GM19372 (cell line): ENCODE data around the gene STAT5B.
"Not testable (repeated sequence)": the region's sequence is repeated elsewhere in the genome, so short reads cannot be mapped to it uniquely, and the experiment has no call there.

Source experiments
- ATAC-seq: cut with Tn5 transposase; IDR thresholded peaks from one replicate; pipeline ENCODE4 v1.9.1; 2021; ENCODE audit warnings: mild to moderate bottlenecking, low read depth, moderate library complexity; ENCODE audit not compliant: unreplicated experiment

Gene STAT5B

DNA sequence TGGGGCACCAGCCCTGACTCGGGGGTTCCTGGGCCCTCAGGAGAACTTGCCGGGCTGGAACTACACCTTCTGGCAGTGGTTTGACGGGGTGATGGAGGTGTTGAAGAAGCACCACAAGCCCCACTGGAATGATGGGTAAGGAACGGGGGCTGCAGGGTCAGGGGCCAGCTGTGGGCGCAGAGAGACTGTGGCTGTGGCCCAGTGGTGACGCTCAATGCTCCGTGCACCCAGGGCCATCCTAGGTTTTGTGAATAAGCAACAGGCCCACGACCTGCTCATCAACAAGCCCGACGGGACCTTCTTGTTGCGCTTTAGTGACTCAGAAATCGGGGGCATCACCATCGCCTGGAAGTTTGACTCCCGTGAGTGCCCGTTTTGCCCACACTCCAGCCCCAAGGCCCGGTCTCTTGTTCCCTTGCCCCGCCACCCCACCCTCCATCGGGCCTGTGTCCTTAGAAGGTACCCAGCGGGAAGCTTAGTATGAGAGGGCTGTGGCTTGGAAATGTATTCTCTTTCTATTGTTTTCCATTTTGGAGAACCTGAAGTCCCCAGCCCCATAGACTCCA is 31.3 kb upstream of the STAT5B start:
- ATAC-seq = no peak

DNA sequence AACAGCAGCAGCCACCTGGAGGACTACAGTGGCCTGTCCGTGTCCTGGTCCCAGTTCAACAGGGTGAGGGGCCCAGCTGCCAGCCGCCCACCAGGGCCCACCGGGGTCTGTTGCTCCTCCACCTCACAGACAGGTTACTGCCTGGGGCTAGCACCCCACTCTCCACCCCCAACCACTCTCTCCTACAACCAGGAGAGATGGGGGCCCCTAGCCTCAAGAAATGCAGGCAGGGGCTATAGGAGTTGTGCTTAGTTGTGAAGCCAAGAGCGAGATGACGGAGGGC is 30.1 kb upstream of the STAT5B start:
- no peak for ATAC-seq

DNA sequence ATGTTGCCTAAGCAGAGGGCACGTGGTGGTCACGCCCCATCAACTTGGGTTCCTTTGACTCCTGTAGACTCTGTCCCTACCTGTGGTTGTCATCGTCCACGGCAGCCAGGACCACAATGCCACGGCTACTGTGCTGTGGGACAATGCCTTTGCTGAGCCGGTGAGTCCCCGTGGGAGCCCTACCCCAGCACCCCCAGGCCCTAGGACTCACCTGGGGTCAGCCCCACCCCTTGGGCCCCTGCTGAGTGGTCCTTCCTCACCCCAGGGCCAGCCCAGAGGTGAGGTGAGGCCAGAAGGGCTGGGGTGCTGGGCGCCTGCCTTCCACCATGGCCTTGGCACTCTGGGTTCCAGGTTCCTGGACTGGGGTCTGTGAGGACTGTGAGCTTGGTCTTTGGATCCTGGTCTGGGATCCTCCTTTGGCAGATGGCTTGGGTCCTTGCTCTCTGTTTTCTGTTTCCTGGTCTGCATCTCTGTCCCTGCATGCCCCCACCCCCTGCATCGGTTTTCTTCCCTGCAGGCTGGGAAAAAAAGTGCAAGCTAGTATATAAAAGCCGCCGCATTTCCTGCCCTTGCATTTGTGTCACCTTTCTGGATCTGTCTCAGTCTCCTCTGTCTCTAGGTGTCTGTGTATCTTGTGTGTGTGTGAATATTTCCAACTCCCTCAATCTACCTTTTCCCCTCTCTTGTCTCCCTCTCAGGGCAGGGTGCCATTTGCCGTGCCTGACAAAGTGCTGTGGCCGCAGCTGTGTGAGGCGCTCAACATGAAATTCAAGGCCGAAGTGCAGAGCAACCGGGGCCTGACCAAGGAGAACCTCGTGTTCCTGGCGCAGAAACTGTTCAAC is 29.6 kb upstream of the STAT5B start:
- ATAC-seq = no peak

DNA sequence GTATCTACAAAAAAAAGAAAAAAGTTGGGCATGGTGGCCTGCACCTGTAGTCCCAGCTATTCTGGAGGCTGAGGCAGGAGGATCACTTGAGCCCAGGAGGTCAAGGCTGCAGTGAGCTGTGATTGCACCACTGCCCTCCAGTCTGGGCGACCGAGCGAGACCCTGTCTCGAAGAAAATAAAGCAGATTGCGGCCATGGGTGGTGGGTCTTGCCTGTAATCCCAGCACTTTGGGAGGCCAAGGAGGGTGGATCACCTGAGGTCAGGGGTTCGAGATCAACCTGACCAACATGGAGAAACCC is 28.8 kb upstream of the STAT5B start:
- not testable (repeated sequence) for ATAC-seq

DNA sequence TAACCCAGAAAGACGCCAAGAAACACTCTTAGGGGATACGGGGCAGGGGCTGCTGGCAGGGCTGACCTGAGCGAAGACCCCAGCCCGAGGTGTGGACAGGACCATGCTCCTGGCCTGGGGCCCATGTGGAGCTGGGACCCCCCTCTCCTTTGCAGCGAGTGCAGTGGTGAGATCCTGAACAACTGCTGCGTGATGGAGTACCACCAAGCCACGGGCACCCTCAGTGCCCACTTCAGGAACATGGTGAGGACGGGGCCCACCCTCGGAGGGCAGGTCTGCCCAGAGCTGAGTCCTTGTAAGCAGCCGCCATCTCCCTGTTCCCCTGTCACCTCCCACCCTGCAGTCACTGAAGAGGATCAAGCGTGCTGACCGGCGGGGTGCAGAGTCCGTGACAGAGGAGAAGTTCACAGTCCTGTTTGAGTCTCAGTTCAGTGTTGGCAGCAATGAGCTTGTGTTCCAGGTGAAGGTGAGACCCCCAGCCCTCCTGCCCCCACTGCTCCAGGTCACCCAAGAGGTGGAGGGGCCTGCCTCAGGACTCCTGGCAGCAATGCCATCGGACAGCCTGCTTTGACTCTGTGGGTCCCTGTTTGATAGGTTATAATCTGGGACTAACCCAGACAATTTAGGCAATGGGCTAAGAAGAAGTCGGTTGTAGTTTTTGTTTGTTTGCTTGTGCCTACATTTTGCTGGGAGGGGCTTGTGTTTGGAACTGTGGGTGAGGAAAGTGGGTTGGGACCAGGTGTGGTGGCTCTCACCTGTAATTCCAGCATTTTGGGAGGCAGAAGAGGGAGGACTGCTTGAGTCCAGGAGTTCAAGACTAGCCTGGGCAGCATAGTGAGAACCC is 28.2 kb upstream of the STAT5B start:
- ATAC-seq = no peak

DNA sequence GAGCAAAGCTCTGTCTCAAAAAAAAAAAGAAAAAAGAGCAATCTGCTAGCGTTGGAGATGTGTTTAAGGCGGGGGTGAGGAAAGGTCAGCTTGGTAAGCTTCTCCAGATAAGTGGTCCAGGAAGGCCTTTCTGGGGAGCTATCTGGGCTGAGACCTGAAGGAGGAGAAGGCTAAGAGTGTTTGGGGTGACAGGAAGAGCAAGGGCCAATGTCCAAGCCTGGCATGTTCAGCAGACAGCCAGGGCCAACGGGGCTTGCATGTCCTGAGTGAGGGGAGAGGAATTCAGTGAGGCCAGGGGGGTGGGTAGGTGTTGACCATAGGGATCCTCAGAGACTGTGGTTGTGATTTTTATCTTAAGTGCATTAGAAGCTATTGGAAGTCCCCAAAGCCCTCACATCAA is 27.5 kb upstream of the STAT5B start:
- ATAC-seq = no peak

DNA sequence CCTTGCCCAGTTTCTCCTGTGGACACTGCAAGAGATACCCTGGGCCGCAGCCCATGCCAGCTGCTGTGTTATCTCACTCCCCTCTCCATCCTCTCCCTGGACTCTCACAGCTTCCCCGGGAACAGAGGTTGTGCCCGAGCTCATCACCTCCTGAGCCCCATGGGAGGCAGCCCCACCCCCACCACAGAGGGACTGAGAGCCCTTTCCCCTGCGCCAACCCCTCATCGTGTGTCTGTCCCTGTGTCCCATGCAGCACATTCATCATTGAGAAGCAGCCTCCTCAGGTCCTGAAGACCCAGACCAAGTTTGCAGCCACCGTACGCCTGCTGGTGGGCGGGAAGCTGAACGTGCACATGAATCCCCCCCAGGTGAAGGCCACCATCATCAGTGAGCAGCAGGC is 24.8 kb upstream of the STAT5B start:
- no peak for ATAC-seq

DNA sequence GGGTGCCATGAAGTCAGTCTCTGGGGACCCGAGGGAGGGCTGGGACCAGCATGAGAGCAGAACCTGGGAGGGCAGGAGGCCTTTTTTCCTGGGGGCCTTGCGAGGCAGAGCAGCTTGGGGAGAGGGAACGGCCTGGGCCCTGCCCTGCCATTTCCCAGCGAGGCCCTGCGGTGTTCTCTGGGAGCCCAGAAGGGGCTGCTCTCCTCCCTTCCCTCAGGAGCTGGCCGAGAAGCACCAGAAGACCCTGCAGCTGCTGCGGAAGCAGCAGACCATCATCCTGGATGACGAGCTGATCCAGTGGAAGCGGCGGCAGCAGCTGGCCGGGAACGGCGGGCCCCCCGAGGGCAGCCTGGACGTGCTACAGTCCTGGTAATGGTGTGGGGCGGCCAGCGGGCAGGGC is 23.7 kb upstream of the STAT5B start:
- not testable (repeated sequence) for ATAC-seq

DNA sequence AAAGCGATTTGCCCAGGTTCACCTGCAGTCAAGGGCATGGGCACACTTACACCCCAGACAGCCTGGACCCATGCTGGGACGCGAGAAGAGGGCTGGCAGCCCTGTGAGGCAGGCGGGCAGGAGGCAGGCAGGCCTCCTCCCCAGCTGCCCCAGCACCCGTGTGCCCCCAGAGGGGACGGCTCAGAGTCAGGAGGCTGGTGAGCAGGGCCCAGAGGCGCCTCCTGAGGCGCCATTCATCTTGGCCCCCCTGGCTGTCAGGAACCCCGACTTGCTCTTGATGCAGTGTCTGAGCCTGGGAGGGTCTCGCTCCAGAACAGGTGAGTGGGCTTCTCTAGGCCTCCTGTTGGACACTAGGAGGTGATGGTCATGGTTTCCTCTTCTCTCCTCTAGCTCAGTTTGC is 23.2 kb upstream of the STAT5B start:
- not testable (repeated sequence) for ATAC-seq

DNA sequence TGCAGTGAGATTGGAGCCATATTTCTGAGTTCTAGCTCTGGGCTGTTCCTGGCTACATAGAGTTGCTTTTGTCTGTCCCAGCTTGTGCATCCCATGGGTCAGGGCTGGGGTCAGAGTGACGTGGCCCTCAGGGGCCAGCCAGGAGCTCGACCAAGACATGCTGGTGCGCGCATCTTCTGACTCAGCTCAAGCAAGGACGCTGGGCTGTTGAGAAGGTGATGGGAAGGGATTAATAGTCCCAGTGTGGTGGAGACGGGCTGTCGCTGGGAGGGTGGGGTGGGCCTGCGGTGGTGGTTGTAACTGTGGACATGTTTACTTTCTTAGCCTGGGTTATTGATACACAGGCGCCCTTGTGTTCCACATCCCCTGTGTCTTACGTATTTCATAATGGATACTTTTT is 21.6 kb upstream of the STAT5B start:
- not testable (repeated sequence) for ATAC-seq

DNA sequence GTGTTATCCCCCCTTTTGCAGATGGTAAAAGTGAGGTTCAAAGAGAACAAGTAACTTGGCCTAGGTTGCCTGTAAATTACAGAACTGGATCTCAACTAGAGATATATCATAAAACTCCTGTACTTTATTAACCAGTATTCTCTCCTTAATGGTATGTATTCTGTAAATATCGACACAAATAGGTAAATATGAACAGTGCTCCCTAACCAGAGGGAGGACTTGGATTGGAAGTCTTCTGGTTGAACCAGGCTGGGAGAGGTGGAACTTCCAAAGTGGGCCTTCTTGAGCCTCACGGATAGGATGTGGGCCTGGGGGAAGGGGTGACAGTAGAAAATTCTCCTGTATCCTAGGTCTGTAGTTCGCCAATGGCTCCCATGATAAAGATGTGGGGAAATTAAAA is 19.8 kb upstream of the STAT5B start:
- no peak for ATAC-seq

DNA sequence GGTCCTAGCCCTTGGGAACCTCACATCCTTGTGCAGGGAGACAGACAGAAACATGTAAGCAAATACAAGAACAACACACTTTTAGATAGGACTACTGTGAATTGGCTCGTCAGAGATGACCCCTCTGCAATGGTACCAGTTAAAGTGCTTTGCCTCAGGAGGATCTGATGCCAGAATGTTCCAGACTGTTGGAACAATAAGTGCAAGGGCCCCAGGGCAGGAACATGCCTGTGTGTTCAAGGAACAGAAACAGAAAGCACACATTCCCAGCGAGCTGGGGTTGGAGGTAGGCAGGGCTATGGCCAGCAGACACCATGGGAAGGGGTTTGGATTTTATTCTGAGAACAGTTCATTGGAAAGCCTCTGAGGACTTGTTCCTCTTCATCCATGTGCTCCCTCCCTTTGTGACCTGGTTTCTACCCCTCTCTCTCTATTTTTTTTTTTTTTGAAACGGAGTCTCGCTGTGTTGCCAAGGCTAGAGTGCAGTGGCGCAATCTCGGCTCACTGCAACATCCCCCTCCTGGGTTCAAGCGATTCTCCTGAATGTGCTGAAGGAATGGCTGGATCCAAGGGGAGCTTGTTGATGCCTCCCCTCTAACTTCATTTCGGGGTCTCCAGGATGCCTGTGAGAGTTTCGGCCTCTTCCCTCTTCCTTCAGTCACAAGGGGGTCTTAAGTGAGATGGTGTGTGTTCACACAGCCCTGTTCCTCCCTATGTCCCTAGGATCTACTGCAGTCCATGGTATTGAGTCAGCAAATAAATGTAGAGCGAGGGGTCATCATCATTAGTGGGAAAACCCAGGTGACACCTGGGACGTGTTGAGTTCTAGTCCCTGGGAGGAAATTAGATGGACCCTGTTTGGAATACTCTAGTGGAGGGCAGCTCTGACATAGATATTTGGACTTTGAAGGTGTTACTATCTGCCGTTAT is 18.5 kb upstream of the STAT5B start:
- ATAC-seq = no peak

DNA sequence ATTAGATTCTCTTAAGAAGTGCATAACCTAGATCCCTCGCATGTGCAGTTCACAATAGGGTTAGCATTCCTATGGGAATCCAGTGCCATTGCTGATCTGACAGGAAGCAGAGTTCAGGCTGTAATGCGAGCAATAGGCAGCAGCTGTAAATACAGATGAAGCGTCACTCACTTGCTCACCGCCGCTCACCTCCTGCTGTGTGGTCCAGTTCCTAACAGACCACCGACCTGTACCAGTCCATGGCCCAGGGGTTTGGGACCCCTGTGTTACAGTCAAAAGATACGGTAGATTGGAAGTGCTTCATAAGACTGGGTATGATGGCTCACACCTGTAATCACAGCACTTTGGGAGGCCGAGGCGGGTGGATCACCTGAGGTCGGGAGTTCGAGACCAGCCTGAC is 14.9 kb upstream of the STAT5B start:
- ATAC-seq = no peak

DNA sequence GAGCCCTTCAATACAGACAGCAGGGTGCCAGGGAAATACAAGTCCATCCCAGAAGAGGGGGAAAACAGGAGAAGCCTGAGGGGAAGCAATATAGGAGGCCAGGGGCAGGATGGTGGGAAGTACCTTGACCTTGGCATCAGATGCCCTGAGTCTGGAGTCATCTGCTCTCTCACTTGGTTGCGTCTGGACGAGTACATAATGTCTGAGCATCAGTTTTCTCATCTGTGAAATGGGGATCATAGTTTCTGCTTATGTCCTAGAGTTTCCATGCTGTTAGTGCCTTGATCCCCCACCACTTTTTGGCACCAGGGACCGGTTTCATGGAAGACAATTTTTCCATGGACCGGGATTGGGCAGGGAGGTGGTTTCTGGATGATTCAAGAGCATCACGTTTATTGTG is 14.4 kb upstream of the STAT5B start:
- ATAC-seq = no peak

DNA sequence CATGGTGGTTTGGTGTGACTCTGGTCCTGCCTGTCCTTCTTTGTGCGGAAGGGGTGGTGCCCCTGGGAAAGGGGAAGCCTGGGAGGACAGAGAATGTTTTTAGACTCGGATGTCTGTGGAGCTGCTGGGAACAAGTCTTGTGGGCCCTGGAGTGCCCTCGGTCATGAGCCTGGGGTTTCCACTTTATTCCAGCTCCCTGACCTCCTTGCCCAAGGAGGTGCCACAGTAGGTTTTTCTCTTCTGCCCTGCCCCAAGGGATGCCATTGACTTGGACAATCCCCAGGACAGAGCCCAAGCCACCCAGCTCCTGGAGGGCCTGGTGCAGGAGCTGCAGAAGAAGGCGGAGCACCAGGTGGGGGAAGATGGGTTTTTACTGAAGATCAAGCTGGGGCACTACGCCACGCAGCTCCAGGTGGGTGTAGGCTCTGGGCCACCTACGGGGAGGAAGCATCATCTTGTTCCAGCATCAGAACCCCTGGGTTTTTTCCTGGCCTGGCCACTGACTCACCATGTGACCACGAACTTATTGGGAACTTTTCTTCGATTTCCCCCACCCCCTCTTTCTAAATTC is 13.5 kb upstream of the STAT5B start:
- ATAC-seq = no peak

DNA sequence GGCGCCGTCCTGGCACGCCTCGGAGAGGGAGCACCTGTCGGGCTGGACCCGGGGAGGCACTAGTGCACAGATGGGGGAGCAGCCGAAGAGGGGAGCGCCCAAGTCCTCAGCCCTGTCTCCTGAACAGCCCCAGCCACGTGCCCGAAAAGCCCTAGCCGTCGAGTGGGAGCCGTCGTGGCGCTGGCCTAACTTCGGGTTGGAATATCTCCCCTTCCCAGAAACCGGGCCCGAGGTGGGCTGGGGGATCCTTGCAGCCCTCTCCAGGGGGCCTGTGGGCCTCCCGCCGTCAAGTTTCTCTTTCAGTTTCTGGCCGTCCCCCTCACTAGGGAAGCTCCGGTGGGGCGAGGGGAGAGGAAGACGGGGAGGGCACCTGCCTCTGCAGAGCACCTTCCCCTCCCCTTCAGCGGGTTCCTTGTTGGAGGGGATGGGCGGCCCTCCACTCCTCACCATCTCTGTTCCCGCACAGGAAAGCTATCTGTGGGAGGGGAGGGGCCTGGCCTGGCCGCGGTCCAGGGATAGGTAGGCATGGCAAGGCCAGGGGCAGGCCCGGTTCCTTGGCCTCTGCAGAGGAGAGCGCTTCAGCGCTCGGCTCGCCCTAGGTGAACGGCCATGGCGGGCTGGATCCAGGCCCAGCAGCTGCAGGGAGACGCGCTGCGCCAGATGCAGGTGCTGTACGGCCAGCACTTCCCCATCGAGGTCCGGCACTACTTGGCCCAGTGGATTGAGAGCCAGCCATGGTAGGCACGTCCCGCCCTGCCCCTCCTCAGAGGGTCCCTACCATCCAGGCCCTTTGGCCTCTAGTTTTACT is 12.8 kb upstream of the STAT5B start:
- no peak for ATAC-seq

DNA sequence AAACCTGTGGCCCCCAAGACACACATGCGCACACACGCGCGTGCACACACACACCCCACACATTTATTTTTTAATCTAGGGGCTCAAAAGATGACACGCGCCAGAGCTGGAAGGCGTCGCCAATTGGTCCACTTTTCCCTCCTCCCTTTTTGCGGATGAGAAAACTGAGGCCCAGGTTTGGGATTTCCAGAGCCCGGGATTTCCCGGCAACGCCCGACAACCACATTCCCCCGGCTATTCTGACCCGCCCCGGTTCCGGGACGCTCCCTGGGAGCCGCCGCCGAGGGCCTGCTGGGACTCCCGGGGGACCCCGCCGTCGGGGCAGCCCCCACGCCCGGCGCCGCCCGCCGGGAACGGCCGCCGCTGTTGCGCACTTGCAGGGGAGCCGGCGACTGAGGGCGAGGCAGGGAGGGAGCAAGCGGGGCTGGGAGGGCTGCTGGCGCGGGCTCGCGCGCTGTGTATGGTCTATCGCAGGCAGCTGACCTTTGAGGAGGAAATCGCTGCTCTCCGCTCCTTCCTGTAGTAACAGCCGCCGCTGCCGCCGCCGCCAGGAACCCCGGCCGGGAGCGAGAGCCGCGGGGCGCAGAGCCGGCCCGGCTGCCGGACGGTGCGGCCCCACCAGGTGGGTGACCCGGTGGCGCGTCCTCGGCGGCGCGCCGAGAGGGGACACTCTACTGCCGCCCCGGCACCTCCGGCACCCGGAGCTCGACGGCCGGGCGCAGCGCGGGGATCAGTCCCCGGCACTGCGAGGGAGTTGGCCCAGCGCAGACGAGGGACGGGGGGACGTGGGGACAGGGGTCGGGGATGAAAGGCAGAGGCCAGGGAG is 12.0 kb upstream of the STAT5B start, which contains the start of gene STAT5A:
Gene STAT5A, plus strand, starts transcription at position 522 of the 826 bp plus-strand sequence. CDS start 914 bp downstream, outside the sequence.
- ATAC-seq = no peak

DNA sequence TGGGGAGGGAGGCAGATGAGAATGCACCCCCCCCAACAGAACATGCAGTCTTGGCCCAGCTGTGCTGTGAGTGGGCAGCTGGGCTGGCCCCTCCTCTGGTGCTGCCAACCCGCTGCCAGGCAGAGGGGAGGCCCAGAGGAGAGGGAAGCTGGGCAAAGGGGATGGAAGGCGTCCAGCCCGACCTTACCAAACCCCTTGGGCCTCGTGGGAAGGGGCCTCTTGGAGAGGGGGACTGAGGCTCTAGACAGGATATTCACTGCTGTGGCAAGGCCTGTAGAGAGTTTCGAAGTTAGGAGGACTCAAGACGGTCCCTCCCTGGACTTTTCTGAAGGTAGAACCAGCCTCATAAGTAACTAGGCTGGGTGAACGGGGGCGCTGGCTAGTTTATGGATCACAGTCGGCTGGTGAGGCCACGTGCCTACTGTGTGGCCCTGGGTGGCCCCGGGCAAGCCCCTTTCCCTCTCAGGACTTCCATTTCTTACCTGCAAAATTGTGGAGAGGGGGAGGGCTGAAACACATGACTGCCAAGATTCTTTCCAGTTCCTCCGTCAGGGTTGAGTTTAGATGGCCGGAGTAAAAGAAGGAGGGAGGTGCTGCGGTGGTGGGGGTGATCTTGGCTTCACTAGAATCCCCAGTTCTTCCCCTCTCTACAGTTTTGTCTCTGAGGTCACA is 11.2 kb upstream of the STAT5B start:
- no peak for ATAC-seq
